HG03139 (cell line): ENCODE data around the gene QSOX2.

ENCODE experiments used
- ATAC-seq: cut with Tn5 transposase; IDR thresholded peaks from one replicate; pipeline ENCODE4 v1.9.1; 2021; ENCODE audit not compliant: unreplicated experiment

QSOX2 gene

GRCh38 chr9:136253246-136254130, 7.9 kb upstream of the QSOX2 start:
- ATAC-seq, result no peak

- no peak for ATAC-seq
Measured at GRCh38 chr9:136252846-136253245, 7.2 kb upstream of the QSOX2 start.

GRCh38 chr9:136252281-136252680, 6.7 kb upstream of the QSOX2 start:
- ATAC-seq, result no peak

GRCh38 chr9:136251264-136252115, 5.9 kb upstream of the QSOX2 start:
- no peak for ATAC-seq

GRCh38 chr9:136250676-136251075, 5.1 kb upstream of the QSOX2 start:
- no peak for ATAC-seq

GRCh38 chr9:136249877-136250559, 4.4 kb upstream of the QSOX2 start:
- no peak for ATAC-seq

GRCh38 chr9:136248951-136249876, 3.6 kb upstream of the QSOX2 start:
- ATAC-seq, result no peak

GRCh38 chr9:136247947-136248637, 2.5 kb upstream of the QSOX2 start:
- ATAC-seq, result no peak

GRCh38 chr9:136247551-136247916, 1.9 kb upstream of the QSOX2 start:
- ATAC-seq, result no peak

- ATAC-seq, result no peak
Measured at GRCh38 chr9:136246849-136247550, 1.4 kb upstream of the QSOX2 start.

- ATAC-seq, result no peak
Measured at GRCh38 chr9:136244969-136245218, 718 bp downstream of the QSOX2 start.

- ATAC-seq, result no peak
Measured at GRCh38 chr9:136244122-136244968, 1.3 kb downstream of the QSOX2 start.

GRCh38 chr9:136243631-136244030, 2.0 kb downstream of the QSOX2 start:
- no peak for ATAC-seq

- no peak for ATAC-seq
Measured at GRCh38 chr9:136242918-136243525, 2.6 kb downstream of the QSOX2 start.

- ATAC-seq, result no peak
Measured at GRCh38 chr9:136242248-136242647, 3.4 kb downstream of the QSOX2 start.

- ATAC-seq, result no peak
Measured at GRCh38 chr9:136241542-136241941, 4.1 kb downstream of the QSOX2 start.

GRCh38 chr9:136240941-136241340, 4.7 kb downstream of the QSOX2 start:
- no peak for ATAC-seq

- no peak for ATAC-seq
Measured at GRCh38 chr9:136239983-136240330, 5.7 kb downstream of the QSOX2 start.
